Epithelial cell of prostate (primary cell): ENCODE data around the gene PPA2.

Source experiments
- DNase-seq: peaks from one replicate; pipeline ENCODE4 v3.0.0-alpha.2; 2011; ENCODE audit warnings: low read depth, low spot score
- H3K27ac ChIP-seq: fragments of 450-650 bp; 2 replicates; pipeline ENCODE4 v1.5.1; 2017; ENCODE audit warnings: mild to moderate bottlenecking

The PPA2 gene

GRCh38 chr4:105400901-105401677, 72.8 kb downstream of the PPA2 start:
- peak overlapping the region; percentile 70 for H3K27ac ChIP-seq

DNA sequence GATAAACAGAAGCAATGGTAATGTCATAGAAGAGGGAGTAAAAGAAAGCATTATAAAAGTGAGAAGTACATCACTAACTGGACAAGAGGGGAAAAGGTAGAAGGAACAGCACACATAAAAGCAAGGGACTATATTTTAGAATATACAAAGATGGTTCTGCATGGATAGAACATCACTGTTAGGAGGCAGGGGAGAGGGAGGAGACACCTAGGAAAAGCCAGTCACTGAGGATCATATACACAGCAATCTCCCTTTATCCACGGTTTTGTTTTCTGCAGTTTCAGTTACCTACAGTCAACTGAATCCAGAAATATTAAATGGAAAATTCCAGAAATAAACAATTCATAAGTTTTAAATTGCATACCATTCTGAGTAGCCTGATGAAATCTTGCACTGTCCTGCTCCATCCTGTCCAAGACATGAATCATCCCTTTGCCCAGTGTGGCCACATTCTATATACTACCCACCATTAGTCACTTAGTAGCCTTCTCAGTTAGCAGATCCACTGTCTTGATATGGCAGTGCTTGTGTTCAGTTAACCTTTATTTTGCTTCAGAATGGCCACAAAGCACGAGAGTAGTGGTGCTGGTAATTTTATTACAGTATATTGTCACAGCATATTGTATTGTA, 74.2 kb downstream of the PPA2 start:
- H3K27ac ChIP-seq: peak overlapping the region; percentile 70
- peak; percentile 44 for DNase-seq

More at GRCh38 chr4:105400901-105401677, 72.8 kb downstream of the PPA2 start:
- no peak for DNase-seq

GRCh38 chr4:105392858-105393257, 81.0 kb downstream of the PPA2 start:
- H3K27ac ChIP-seq: no peak overlapping the region
- DNase-seq: no peak

- DNase-seq: no peak
- H3K27ac ChIP-seq: no peak overlapping the region
These were observed 84.7 kb downstream of the PPA2 start for GRCh38 chr4:105389167-105389566.

DNA sequence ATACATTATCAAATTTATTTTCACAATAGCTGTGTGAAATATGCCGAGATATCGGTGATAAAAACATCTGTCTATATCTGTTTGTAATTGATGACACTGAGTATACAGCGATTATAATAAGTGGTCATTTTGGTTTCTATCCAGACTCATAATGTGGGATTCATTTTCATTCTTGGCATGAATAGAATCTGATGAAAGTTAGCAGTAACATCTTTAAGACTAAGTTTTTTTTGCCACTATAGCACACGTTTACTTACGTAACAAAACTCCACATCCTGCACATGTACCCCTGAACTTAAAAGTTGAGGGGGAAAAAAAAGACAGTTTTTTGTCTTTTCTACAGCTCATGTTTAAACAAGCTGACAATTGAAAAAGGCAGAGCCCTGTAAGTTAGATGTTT, 86.4 kb downstream of the PPA2 start:
- no peak for DNase-seq
- no peak overlapping the region for H3K27ac ChIP-seq

DNA sequence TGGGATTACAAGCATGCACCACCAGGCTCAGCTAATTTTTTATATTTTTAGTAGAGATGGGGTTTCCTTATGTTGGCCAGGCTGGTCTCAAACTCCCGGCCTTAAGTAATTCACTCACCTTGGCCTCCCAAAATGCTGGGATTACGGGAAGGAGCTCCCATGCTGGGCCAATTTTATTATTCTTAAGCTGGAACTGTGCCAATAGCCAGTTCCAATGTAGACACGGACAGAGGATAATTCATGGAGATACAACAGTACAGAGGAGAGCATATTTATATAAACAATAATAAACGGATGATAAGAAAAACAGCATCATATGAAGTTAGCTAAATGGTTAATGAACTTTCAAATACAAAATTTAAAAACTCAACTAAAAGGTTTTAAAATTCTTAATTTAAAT, 87.8 kb downstream of the PPA2 start:
- no peak overlapping the region for H3K27ac ChIP-seq
- DNase-seq: no peak

DNA sequence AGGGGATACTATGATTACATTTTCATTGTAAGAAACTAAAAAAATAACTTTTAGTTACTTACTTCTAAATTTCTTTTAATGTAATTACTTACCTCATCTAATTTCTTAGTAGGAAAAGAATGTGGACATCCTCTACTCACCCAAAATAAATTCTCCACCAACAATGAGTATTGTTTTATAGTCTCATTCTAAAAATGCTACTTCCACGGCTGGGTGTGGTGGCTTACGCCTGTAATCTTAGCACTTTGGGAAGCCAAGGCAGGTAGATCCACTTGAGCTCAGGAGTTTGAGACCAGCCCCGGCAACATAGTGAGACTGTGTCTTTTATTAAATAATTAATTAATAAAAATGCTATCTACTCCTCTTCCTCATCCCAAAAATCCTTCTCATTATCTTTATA, 99.8 kb downstream of the PPA2 start:
- no peak for DNase-seq
- H3K27ac ChIP-seq: no peak overlapping the region

- no peak overlapping the region for H3K27ac ChIP-seq
- DNase-seq: no peak
These were observed 100.5 kb downstream of the PPA2 start for GRCh38 chr4:105373324-105373723.

DNA sequence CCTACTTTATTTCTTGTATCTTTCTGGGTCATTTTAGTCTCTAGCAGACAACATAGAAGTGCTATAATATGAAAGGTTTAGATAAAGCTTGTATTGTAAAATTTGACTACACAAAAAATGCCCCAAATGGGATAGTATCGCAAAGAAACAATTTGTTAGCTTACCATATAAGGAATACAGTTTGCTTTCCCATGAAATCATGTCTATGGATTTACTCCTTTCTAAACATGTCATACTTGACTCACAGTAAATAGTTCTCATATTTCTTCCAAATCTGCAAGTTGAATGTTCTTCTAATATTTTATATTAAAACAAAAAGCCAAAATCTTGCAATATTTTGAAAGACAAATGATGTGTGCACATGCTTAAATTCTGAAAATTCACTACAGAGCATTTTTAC, 103.9 kb downstream of the PPA2 start:
- no peak for DNase-seq
- H3K27ac ChIP-seq: no peak overlapping the region

DNA sequence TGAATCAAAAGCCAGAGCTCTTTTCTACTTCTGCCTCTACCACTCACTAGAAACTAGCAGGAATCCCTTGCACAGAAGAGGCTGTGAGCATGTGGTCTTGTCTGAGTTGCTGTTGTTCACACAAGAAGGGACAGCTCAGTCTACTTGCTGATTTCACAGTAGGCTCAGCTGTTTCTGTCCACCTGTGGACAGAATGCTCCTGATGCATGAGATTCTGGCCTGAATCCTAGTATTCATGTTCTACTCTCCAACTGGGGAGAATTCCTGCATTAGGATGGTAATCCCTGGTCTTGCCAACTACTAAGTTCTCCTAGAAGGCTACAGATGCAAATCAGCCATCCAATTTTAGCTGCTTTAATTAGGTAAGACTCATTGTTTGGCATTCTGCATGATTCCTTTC, 112.8 kb downstream of the PPA2 start:
- no peak overlapping the region for H3K27ac ChIP-seq
- no peak for DNase-seq

DNA sequence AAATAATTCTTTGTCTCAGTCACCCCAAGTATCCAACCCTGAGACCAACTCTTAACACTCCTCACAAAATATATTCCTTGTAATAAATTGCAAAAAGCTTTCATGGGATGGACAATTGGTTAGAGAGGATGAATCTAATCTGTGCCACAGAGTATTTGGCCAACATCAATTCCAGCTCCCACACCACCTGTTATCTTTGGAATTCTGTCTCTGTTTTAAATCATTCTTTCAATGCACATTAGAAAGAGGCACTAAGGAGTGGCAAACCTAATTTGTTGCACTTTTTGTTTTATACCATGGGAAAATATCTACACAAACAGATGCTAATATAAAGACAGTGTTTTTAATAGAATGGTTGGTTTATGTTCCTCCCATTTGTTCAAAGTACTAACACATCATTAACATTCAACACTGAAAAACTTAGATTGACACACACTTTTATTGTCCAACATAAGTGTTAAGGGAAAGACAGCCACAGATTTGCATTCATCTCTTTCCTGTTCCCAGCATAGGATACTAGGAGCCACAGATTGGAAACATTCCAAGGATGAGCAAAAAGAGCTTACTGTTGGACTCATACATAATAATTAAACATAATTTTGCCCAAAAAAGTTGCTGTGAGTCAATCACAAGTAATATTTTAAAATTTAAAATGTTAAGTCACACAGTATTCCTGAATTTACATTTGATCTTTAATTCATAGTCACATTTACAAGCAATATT, 116.4 kb downstream of the PPA2 start:
- no peak for DNase-seq
- no peak overlapping the region for H3K27ac ChIP-seq

DNA sequence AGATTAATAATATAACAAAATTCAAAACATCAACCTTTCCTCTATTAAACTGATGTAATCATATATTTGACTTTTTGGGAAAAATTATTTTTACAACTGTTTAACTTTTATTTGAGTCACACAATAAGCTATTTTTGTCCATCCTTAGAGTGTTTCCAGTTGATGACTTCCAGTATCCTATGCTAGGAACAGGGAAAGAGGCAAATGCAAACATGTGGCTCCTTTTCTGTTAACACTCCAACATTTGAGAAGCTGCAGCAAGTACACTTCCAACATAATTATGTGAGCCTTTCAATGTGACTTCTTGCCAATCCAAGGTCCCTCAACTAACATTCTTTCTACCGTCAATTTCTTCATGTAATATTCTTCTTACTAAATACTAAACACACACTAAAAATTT, 117.7 kb downstream of the PPA2 start:
- no peak for DNase-seq
- H3K27ac ChIP-seq: no peak overlapping the region

DNA sequence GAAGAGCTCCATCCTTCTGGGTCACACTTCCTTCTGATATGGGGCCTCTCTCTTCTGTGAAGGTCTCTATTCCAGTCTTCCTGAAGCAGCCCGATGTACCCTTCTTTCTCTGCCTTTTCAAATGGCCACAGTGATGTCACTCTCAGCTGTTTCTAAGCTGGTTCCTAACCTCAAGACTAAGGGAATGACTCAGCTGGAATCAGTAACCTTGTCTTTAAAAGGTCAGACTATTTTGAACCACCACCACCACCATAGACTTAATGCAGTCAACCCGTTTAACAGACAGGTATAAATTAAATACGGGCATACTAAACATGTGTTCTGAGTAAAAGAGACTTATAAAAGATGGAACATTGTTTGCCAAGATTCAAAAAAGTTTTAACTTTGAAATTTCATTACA, 121.0 kb downstream of the PPA2 start:
- no peak for DNase-seq
- H3K27ac ChIP-seq: no peak overlapping the region

- H3K27ac ChIP-seq: no peak overlapping the region
- DNase-seq: no peak
These were observed 122.0 kb downstream of the PPA2 start for GRCh38 chr4:105351861-105352260.

DNA sequence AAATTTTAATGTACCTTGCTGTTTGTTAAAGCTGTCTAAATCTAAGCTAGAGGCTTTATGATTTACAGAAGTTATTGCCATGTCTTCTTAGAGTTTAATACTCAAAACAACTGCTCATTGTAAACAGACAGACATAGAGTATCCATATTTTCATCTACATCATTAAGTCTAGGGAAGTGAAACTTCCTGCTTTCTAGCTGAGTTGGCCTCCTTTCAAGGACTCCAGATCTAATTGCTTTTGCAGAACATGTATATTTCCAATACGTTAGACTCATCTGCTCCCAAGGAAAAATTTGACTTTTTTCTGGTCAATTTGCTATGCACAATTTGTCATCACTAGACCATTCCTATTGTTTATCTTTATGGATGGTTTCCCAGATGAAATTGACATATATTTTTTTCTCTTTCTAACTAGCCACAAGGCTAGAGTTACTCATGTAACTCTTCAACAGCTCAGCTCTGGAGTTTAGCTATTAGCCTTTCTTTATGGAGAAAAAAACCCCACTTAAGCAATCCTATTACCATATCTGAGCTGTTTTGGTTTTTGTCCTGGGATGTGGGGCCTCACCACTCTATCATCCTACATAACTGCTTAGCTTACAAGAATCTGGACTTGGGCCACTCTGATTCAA, 122.9 kb downstream of the PPA2 start:
- no peak for DNase-seq

DNA sequence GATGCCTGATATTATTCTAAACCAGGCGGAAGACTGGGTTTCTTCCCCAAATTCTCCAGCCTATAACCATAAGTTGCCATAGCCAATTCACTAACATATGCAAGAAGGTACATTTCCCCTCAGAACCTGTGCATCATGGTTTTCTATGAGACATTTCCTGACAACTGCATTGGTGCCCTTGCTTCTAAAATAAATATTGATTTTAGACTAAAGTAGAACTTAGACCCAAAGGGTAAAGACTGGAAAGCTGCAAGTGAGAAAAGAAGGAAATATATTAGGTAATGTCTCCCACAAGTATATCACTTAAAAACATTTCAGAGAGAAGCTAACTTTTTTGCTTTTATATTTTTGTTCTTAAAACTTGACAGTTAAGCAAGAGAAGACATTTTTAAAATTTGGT, 125.1 kb downstream of the PPA2 start:
- DNase-seq: no peak
- H3K27ac ChIP-seq: no peak overlapping the region

More for the DNA sequence above, 122.9 kb downstream of the PPA2 start:
- no peak overlapping the region for H3K27ac ChIP-seq

DNA sequence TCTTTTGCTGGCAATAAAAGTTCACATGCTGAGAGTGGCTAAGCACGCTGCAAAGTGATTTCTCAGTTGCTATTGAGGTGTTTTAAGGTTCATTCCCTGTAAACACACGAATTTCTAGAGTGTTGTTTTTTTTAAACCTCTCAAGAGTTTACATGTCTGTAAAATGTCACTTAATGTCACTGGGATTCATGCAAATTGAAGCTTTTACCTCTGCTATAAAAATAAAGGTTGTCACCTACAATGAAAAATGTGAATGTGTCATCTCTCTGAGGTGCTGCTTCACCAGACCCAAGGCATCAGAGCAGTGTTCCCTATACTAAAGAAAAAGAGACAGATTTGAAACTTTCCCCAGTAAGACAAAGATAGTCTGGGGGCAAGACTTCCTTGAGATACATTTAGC, 127.0 kb downstream of the PPA2 start:
- DNase-seq: no peak

GRCh38 chr4:105345838-105346237, 128.0 kb downstream of the PPA2 start:
- DNase-seq: no peak
- H3K27ac ChIP-seq: no peak overlapping the region

More for the DNA sequence above, 127.0 kb downstream of the PPA2 start:
- no peak overlapping the region for H3K27ac ChIP-seq

DNA sequence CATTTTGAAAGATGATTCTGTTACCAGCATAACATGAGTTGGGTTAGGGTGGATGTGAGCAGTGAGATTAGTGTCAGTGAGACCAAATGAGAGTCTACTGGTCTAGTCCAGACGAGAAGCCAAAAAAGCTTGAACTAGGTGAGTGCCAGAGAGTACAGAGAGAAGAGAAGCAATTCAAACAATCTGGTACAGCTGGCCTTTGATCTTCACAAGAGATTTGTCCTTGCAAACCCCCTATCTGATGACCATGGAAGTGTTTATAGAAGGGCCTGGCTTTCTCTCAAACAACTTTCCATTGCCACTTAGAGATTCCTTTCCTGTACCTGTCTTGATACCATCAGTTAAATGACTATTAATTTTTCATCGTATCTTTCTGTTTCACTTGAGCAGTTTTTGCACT, 128.5 kb downstream of the PPA2 start:
- no peak for DNase-seq
- no peak overlapping the region for H3K27ac ChIP-seq

- DNase-seq: no peak
These were observed 129.7 kb downstream of the PPA2 start for GRCh38 chr4:105344141-105344540.

More at GRCh38 chr4:105344141-105344540, 129.7 kb downstream of the PPA2 start:
- H3K27ac ChIP-seq: no peak overlapping the region
